Effector memory CD8-positive, alpha-beta T cell (primary cell): Measurements from ENCODE around the gene CCDC81.

Source experiments
- ATAC-seq: fragments of 150-1000 bp; cut with Tn5 transposase; replicated peaks from 2 replicates; pipeline ENCODE4 v1.10.0; 2021; ENCODE audit warnings: mild to moderate bottlenecking, moderate library complexity
- DNase-seq, 3 experiments: peaks; one replicate each; pipeline ENCODE4 v3.0.0; 2021
- H3K27ac Mint-ChIP-seq, 2 donors: one replicate each; pipeline ENCODE4 v1.8.0; 2022; ENCODE audit warnings: mild to moderate bottlenecking in 2 of 2, mixed read lengths in 2 of 2, moderate library complexity in 2 of 2
- H3K27me3 Mint-ChIP-seq, 2 donors: one replicate each; pipeline ENCODE4 v1.8.0; 2022; ENCODE audit warnings: mixed read lengths in 2 of 2
- H3K36me3 Mint-ChIP-seq: one replicate; pipeline ENCODE4 v1.8.0; 2022; ENCODE audit warnings: mild to moderate bottlenecking, moderate library complexity, mixed read lengths; ENCODE audit not compliant: insufficient read depth
- H3K4me1 Mint-ChIP-seq, 2 donors: one replicate each; pipeline ENCODE4 v1.8.0; 2022; ENCODE audit warnings: low read depth in 2 of 2, mixed read lengths in 2 of 2
- H3K4me3 Mint-ChIP-seq, 2 donors: one replicate each; pipeline ENCODE4 v1.8.0; 2022; ENCODE audit warnings: mild to moderate bottlenecking in 2 of 2, mixed read lengths in 2 of 2, moderate library complexity in 2 of 2
- H3K9me3 Mint-ChIP-seq, 2 donors: one replicate each; pipeline ENCODE4 v1.8.0; 2022; ENCODE audit warnings: mixed read lengths in 2 of 2

CCDC81 gene

GRCh38 chr11:86370922-86371594, 3.6 kb upstream of the CCDC81 start:
- Mint-ChIP-seq H3K9me3 (no peaks in the 10 kb centered on the region), H3K27ac (no peak overlapping the region), H3K36me3 (no peaks in the 10 kb centered on the region), H3K4me3 (no peak overlapping the region), H3K4me1 (no peaks in the 10 kb centered on the region), H3K27me3 (peaks cover 0 to 11% of the 10 kb centered on the region in 2 donors)
- ATAC-seq (no peak), DNase-seq (no peak)

GRCh38 chr11:86372041-86372440, 2.6 kb upstream of the CCDC81 start:
- DNase-seq = no peak
- no peak overlapping the region for H3K4me3 Mint-ChIP-seq
- ATAC-seq = no peak
- H3K4me1 Mint-ChIP-seq = no peaks in the 10 kb centered on the region
- no peaks in the 10 kb centered on the region for H3K9me3 Mint-ChIP-seq
- peaks cover 0 to 11% of the 10 kb centered on the region in 2 donors for H3K27me3 Mint-ChIP-seq
- H3K36me3 Mint-ChIP-seq = no peaks in the 10 kb centered on the region
- no peak overlapping the region for H3K27ac Mint-ChIP-seq

- no peaks in the 10 kb centered on the region for H3K9me3 Mint-ChIP-seq
- H3K27me3 Mint-ChIP-seq = peaks cover 0 to 11% of the 10 kb centered on the region in 2 donors
- DNase-seq = no peak
- no peaks in the 10 kb centered on the region for H3K36me3 Mint-ChIP-seq
- no peak overlapping the region for H3K27ac Mint-ChIP-seq
- H3K4me1 Mint-ChIP-seq = no peaks in the 10 kb centered on the region
- H3K4me3 Mint-ChIP-seq = no peak overlapping the region
- no peak for ATAC-seq
Measured at GRCh38 chr11:86372586-86372985, 2.1 kb upstream of the CCDC81 start.

GRCh38 chr11:86374069-86374468, 618 bp upstream of the CCDC81 start:
- peaks cover 0 to 11% of the 10 kb centered on the region in 2 donors for H3K27me3 Mint-ChIP-seq
- no peaks in the 10 kb centered on the region for H3K4me1 Mint-ChIP-seq
- no peak overlapping the region for H3K27ac Mint-ChIP-seq
- no peak for ATAC-seq
- H3K36me3 Mint-ChIP-seq = no peaks in the 10 kb centered on the region
- H3K4me3 Mint-ChIP-seq = no peak overlapping the region
- DNase-seq = no peak
- no peaks in the 10 kb centered on the region for H3K9me3 Mint-ChIP-seq

- H3K27me3 Mint-ChIP-seq = peaks cover 0 to 11% of the 10 kb centered on the region in 2 donors
- no peaks in the 10 kb centered on the region for H3K36me3 Mint-ChIP-seq
- no peaks in the 10 kb centered on the region for H3K9me3 Mint-ChIP-seq
- H3K4me1 Mint-ChIP-seq = no peaks in the 10 kb centered on the region
- no peak for DNase-seq
- ATAC-seq = no peak
- no peak overlapping the region for H3K4me3 Mint-ChIP-seq
- no peak overlapping the region for H3K27ac Mint-ChIP-seq
Measured at GRCh38 chr11:86377972-86378371, 3.3 kb downstream of the CCDC81 start.

GRCh38 chr11:86380295-86381059, 5.8 kb downstream of the CCDC81 start:
- DNase-seq (no peak), ATAC-seq (no peak)
- no peak overlapping the region for H3K4me3 Mint-ChIP-seq
- no peaks in the 10 kb centered on the region for H3K4me1 Mint-ChIP-seq
- H3K9me3 Mint-ChIP-seq = no peaks in the 10 kb centered on the region
- H3K36me3 Mint-ChIP-seq = no peaks in the 10 kb centered on the region
- no peaks in the 10 kb centered on the region for H3K27me3 Mint-ChIP-seq
- H3K27ac Mint-ChIP-seq = no peak overlapping the region

GRCh38 chr11:86383041-86383955, 8.6 kb downstream of the CCDC81 start:
- ATAC-seq (no peak), DNase-seq (no peak)
- Mint-ChIP-seq H3K36me3 (no peaks in the 10 kb centered on the region), H3K4me3 (no peak overlapping the region), H3K4me1 (no peaks in the 10 kb centered on the region), H3K27me3 (no peaks in the 10 kb centered on the region), H3K9me3 (no peaks in the 10 kb centered on the region), H3K27ac (no peak overlapping the region)

GRCh38 chr11:86386283-86386682, 11.6 kb downstream of the CCDC81 start:
- Mint-ChIP-seq H3K9me3 (no peaks in the 10 kb centered on the region), H3K27me3 (no peaks in the 10 kb centered on the region), H3K4me3 (no peak overlapping the region), H3K27ac (no peak overlapping the region), H3K4me1 (no peaks in the 10 kb centered on the region), H3K36me3 (no peaks in the 10 kb centered on the region)
- ATAC-seq (no peak), DNase-seq (no peak)

- Mint-ChIP-seq H3K9me3 (no peaks in the 10 kb centered on the region), H3K27ac (no peak overlapping the region), H3K36me3 (no peaks in the 10 kb centered on the region), H3K27me3 (no peaks in the 10 kb centered on the region), H3K4me1 (no peaks in the 10 kb centered on the region), H3K4me3 (no peak overlapping the region)
- no peak for ATAC-seq
- DNase-seq = no peak
Measured at GRCh38 chr11:86386746-86387145, 12.1 kb downstream of the CCDC81 start.

GRCh38 chr11:86388198-86388597, 13.5 kb downstream of the CCDC81 start:
- Mint-ChIP-seq H3K36me3 (no peaks in the 10 kb centered on the region), H3K27ac (no peak overlapping the region), H3K9me3 (no peaks in the 10 kb centered on the region), H3K4me3 (no peak overlapping the region), H3K27me3 (no peaks in the 10 kb centered on the region), H3K4me1 (no peaks in the 10 kb centered on the region)
- ATAC-seq (no peak), DNase-seq (no peak)

GRCh38 chr11:86390487-86390886, 15.8 kb downstream of the CCDC81 start:
- DNase-seq (no peak), ATAC-seq (no peak)
- Mint-ChIP-seq H3K4me3 (no peak overlapping the region), H3K4me1 (no peaks in the 10 kb centered on the region), H3K27ac (no peak overlapping the region), H3K9me3 (no peaks in the 10 kb centered on the region), H3K36me3 (no peaks in the 10 kb centered on the region), H3K27me3 (no peaks in the 10 kb centered on the region)

GRCh38 chr11:86395061-86395551, 20.4 kb downstream of the CCDC81 start:
- Mint-ChIP-seq H3K27ac (peak overlapping the region in 1 of 2 donors; percentile 60), H3K4me3 (no peak overlapping the region), H3K9me3 (no peaks in the 10 kb centered on the region), H3K4me1 (no peaks in the 10 kb centered on the region), H3K36me3 (no peaks in the 10 kb centered on the region), H3K27me3 (no peaks in the 10 kb centered on the region)
- ATAC-seq = no peak
- DNase-seq = no peak

GRCh38 chr11:86396396-86396795, 21.7 kb downstream of the CCDC81 start:
- Mint-ChIP-seq H3K4me1 (no peaks in the 10 kb centered on the region), H3K36me3 (no peaks in the 10 kb centered on the region), H3K4me3 (no peak overlapping the region), H3K9me3 (no peaks in the 10 kb centered on the region), H3K27ac (no peak overlapping the region), H3K27me3 (no peaks in the 10 kb centered on the region)
- ATAC-seq (no peak), DNase-seq (no peak)
